ENCODE measurements around the gene GGA3.
"Not testable (repeated sequence)": the region's sequence is repeated elsewhere in the genome, so short reads cannot be mapped to it uniquely, and the experiment has no call there.

The GGA3 gene

GRCh38 chr17:75300280-75300679 lies 38.9 kb upstream of the GGA3 start:
- no peak for DNase-seq (ENCODE audit: low read depth)
- TF ChIP-seq MYC (IDR thresholded peaks at IDR 0.05; ENCODE audit: low read depth, low read length) (no peak), MAX (IDR thresholded peaks at IDR 0.05; ENCODE audit: low read depth, low read length) (no peak), CTCF (IDR thresholded peaks at IDR 0.05; ENCODE audit: low read depth, low read length) (no peak), POLR2A (IDR thresholded peaks at IDR 0.05; ENCODE audit: extremely low read depth, insufficient read length) (no peak)
- no peak overlapping the region for H3K4me3 ChIP-seq (ENCODE audit: low read depth, low read length)

GRCh38 chr17:75295201-75296158 lies 34.1 kb upstream of the GGA3 start:
- H3K4me3 ChIP-seq (ENCODE audit: low read depth, low read length) = no peak overlapping the region
- TF ChIP-seq CTCF (IDR thresholded peaks at IDR 0.05; ENCODE audit: low read depth, low read length) (no peak), POLR2A (IDR thresholded peaks at IDR 0.05; ENCODE audit: extremely low read depth, insufficient read length) (no peak), MAX (IDR thresholded peaks at IDR 0.05; ENCODE audit: low read depth, low read length) (no peak), MYC (IDR thresholded peaks at IDR 0.05; ENCODE audit: low read depth, low read length) (no peak)
- DNase-seq (ENCODE audit: low read depth) = peak; percentile 78

- peak; percentile 52 for DNase-seq (ENCODE audit: low read depth)
These were observed 31.5 kb upstream of the GGA3 start for GRCh38 chr17:75292810-75293448.

GRCh38 chr17:75289832-75290337 lies 28.5 kb upstream of the GGA3 start:
- DNase-seq (ENCODE audit: low read depth) = peak; percentile 88
- H3K4me3 ChIP-seq (ENCODE audit: low read depth, low read length) = peak overlapping the region; percentile 76
- TF ChIP-seq MAX (IDR thresholded peaks at IDR 0.05; ENCODE audit: low read depth, low read length) (peak; percentile 82), MYC (IDR thresholded peaks at IDR 0.05; ENCODE audit: low read depth, low read length) (peak; percentile 87), POLR2A (IDR thresholded peaks at IDR 0.05; ENCODE audit: extremely low read depth, insufficient read length) (no peak), CTCF (IDR thresholded peaks at IDR 0.05; ENCODE audit: low read depth, low read length) (peak; percentile 14)

More at GRCh38 chr17:75292810-75293448, 31.5 kb upstream of the GGA3 start:
- not testable (repeated sequence) for H3K4me3 ChIP-seq (ENCODE audit: low read depth, low read length)

GRCh38 chr17:75289115-75289831 lies 27.9 kb upstream of the GGA3 start, which contains the start of gene SLC25A19:
Gene SLC25A19 (minus strand): TSS chr17:75289433. CDS start chr17:75286764, 2,669 bp downstream.
- DNase-seq (ENCODE audit: low read depth) = peak; percentile 99
- H3K4me3 ChIP-seq (ENCODE audit: low read depth, low read length) = peak within 1 kb of the TSS; percentile 87
- peak; percentile 90 for TF ChIP-seq POLR2A (IDR thresholded peaks at IDR 0.05; ENCODE audit: extremely low read depth, insufficient read length)
- TF ChIP-seq CTCF (IDR thresholded peaks at IDR 0.05; ENCODE audit: low read depth, low read length) = peak; percentile 21
- peak; percentile 77 for TF ChIP-seq MYC (IDR thresholded peaks at IDR 0.05; ENCODE audit: low read depth, low read length)
- peak; percentile 72; the same call in 1 of the 2 replicates for TF ChIP-seq MAX (IDR thresholded peaks at IDR 0.05; ENCODE audit: low read depth, low read length)

Data from NB4 (cell line).